HepG2 (cell line): ENCODE measurements around the gene VKORC1. TPM values are rescaled to one million over a fixed set of nuclear protein-coding genes. Genes with fewer than 3 reads are reported as not detected.

Experiments
- AKAP8 ChIP-seq: sonication (generic); formaldehyde crosslinking; IDR thresholded peaks from 2 replicates; pipeline ENCODE4 v1.5.1; 2020; ENCODE audit warnings: mild to moderate bottlenecking, missing genetic modification reagents
- ARNT2 ChIP-seq: sonication (generic); formaldehyde crosslinking; IDR thresholded peaks from 2 replicates; pipeline ENCODE4 v1.8.0; 2022; ENCODE audit warnings: mild to moderate bottlenecking, low read depth, missing genetic modification reagents, moderate library complexity
- ATAD3A ChIP-seq: sonication (generic); formaldehyde crosslinking; IDR thresholded peaks from 2 replicates; pipeline ENCODE4 v1.4.0; 2020; ENCODE audit warnings: missing genetic modification reagents
- BCL6 ChIP-seq: IDR thresholded peaks from 2 replicates; pipeline ENCODE4 v1.6.1; 2016; ENCODE audit warnings: missing genetic modification reagents, missing compliant biosample characterization
- CBX1 ChIP-seq: IDR thresholded peaks from one replicate; pipeline ENCODE4 v1.6.1; 2016; ENCODE audit warnings: antibody characterized with exemption, low read depth
- CBX5 ChIP-seq: sonication (generic); formaldehyde crosslinking; IDR thresholded peaks from 2 replicates; pipeline ENCODE4 v1.4.0; 2020; ENCODE audit warnings: missing genetic modification reagents, borderline replicate concordance
- FOXA3 ChIP-seq: IDR thresholded peaks from 2 replicates; pipeline ENCODE4 v1.6.1; 2016; ENCODE audit warnings: missing genetic modification reagents, missing compliant biosample characterization
- HOMEZ ChIP-seq: IDR thresholded peaks from 2 replicates; pipeline ENCODE4 v1.6.1; 2016; ENCODE audit warnings: low read depth
- HOXA3 ChIP-seq: sonication (generic); formaldehyde crosslinking; IDR thresholded peaks from 2 replicates; pipeline ENCODE4 v1.5.0; 2020; ENCODE audit warnings: missing genetic modification reagents
- HOXA5 ChIP-seq: sonication (generic); formaldehyde crosslinking; IDR thresholded peaks from 2 replicates; pipeline ENCODE4 v1.4.0; 2020; ENCODE audit warnings: missing genetic modification reagents
- IRF2 ChIP-seq: IDR thresholded peaks from 2 replicates; pipeline ENCODE4 v1.6.1; 2018; ENCODE audit warnings: missing genetic modification reagents, missing compliant biosample characterization
- KLF16 ChIP-seq, 2 experiments: sonication (generic) in 1 of 2; formaldehyde crosslinking in 1 of 2; IDR thresholded peaks; 2 replicates each; pipeline versions ENCODE4 v1.6.1 to v1.8.0; 2016 to 2023; ENCODE audit warnings: missing genetic modification reagents in 2 of 2, missing compliant biosample characterization in 1 of 2
- KMT2A ChIP-seq: sonication (generic); formaldehyde crosslinking; IDR thresholded peaks from 2 replicates; pipeline ENCODE4 v1.4.0; 2020; ENCODE audit warnings: missing genetic modification reagents
- MAX ChIP-seq: IDR thresholded peaks from 2 replicates; pipeline ENCODE4 v1.6.1; 2012; ENCODE audit warnings: inconsistent platforms
- MXD3 ChIP-seq: IDR thresholded peaks from 2 replicates; pipeline ENCODE4 v1.6.1; 2016; ENCODE audit warnings: mild to moderate bottlenecking, missing biosample characterization, missing genetic modification reagents
- MXI1 ChIP-seq: IDR thresholded peaks from 3 replicates; pipeline ENCODE4 v1.6.1; 2012; ENCODE audit warnings: low read depth, low read length, inconsistent platforms, borderline replicate concordance
- MYC ChIP-seq: sonication (generic); formaldehyde crosslinking; IDR thresholded peaks from 2 replicates; pipeline ENCODE4 v1.9.0; 2021; ENCODE audit warnings: missing genetic modification reagents, borderline replicate concordance
- NCOA2 ChIP-seq: sonication (generic); formaldehyde crosslinking; IDR thresholded peaks from 2 replicates; pipeline ENCODE4 v1.8.0; 2022; ENCODE audit warnings: inconsistent platforms
- NCOR1 ChIP-seq: fragments of 200-600 bp; sonication (generic); IDR thresholded peaks from 2 replicates; pipeline ENCODE4 v1.7.0; 2017; ENCODE audit warnings: antibody characterized with exemption, low read length, borderline replicate concordance
- NFATC3 ChIP-seq: sonication (generic); formaldehyde crosslinking; IDR thresholded peaks from 2 replicates; pipeline ENCODE4 v1.5.1; 2020; ENCODE audit warnings: mild to moderate bottlenecking, missing genetic modification reagents
- SIN3A ChIP-seq: IDR thresholded peaks from 2 replicates; pipeline ENCODE4 v1.6.1; 2011; ENCODE audit warnings: low read depth, mild to moderate bottlenecking, control low read depth, low read length, borderline replicate concordance
- SP5 ChIP-seq: IDR thresholded peaks from 2 replicates; pipeline ENCODE4 v1.6.1; 2016; ENCODE audit warnings: low read depth, borderline replicate concordance
- TFAP4 ChIP-seq: sonication (generic); IDR thresholded peaks from 2 replicates; pipeline ENCODE4 v1.6.1; 2016; ENCODE audit warnings: low read depth, borderline replicate concordance
- TFDP1 ChIP-seq: IDR thresholded peaks from 2 replicates; pipeline ENCODE4 v1.6.1; 2016; ENCODE audit warnings: missing compliant biosample characterization, missing genetic modification reagents, borderline replicate concordance
- THAP11 ChIP-seq: IDR thresholded peaks from 2 replicates; pipeline ENCODE4 v1.6.1; 2016; ENCODE audit warnings: missing biosample characterization, missing genetic modification reagents
- U2AF2 ChIP-seq: fragments of 200-400 bp; formaldehyde crosslinking; IDR thresholded peaks from 2 replicates; pipeline ENCODE4 v1.6.1; 2017; ENCODE audit warnings: low read depth, mild to moderate bottlenecking, low read length
- ZNF160 ChIP-seq: sonication (generic); formaldehyde crosslinking; IDR thresholded peaks from 2 replicates; pipeline ENCODE4 v1.8.0; 2022; ENCODE audit warnings: mild to moderate bottlenecking, inconsistent platforms, missing genetic modification reagents
- ZNF850 ChIP-seq: sonication (generic); formaldehyde crosslinking; conservative IDR thresholded peaks from 2 replicates; pipeline ENCODE4 v1.9.0; 2021; ENCODE audit warnings: mild to moderate bottlenecking, missing genetic modification reagents
- polyA plus RNA-seq, 8 experiments: library from polyadenylated mRNA; depleted of rRNA in 3 of 8; stranded (reverse) in 7 of 8; unstranded in 1 of 8; fragments of >200 nt; fragmentation: Illumina TruSeq in 4 of 8; extraction: Trizol in 4 of 8; gene quantifications; 2 replicates each; pipeline versions ENCODE4 v1.2.1 to v1.2.3, GENCODE V29; 2011 to 2016; ENCODE audit warnings: low read depth in 4 of 8, missing spikeins in 1 of 8, mixed read lengths in 1 of 8; ENCODE audit not compliant: insufficient read depth in 1 of 8
- total RNA-seq, 5 experiments: library from RNA; depleted of rRNA; stranded (reverse); fragments of >200 nt; fragmentation: Illumina TruSeq; extraction: Trizol; gene quantifications; 2 replicates each; pipeline ENCODE4 v1.2.3, GENCODE V29; 2016; ENCODE audit warnings: low read depth in 1 of 5

Gene VKORC1
- total and polyA plus RNA-seq, 2 of the 13 experiments (the other 11 are each of a cell fraction or from before 2014, with no cell fraction given): 141 to 615 TPM

GRCh38 chr16:31093132-31093703 is 1.4 kb downstream of the VKORC1 start (continued):
- peak; percentile 63 for TF ChIP-seq MAX
- peak; percentile 45; the same call in 1 of the 2 replicates for TF ChIP-seq BCL6 (CRISPR knock-in tag)
- TF ChIP-seq ZNF160 (CRISPR knock-in tag): no peak
- TF ChIP-seq SIN3A: peak; percentile 31; the same call in 1 of the 2 replicates
- peak; percentile 22; the same call in 1 of the 2 replicates for TF ChIP-seq HOXA3 (CRISPR knock-in tag)
- TF ChIP-seq IRF2 (CRISPR knock-in tag): no peak
- peak; percentile 68; the same call in 1 of the 2 replicates for TF ChIP-seq TFAP4
- 0 out of 2 replicates have a peak, but pooled peaks have one; percentile 19 for TF ChIP-seq ZNF850 (CRISPR knock-in tag)
- TF ChIP-seq U2AF2: no peak
- TF ChIP-seq HOMEZ (CRISPR knock-in tag): peak; percentile 62; the same call in 1 of the 2 replicates
- 0 out of 2 replicates have a peak, but pooled peaks have one; percentile 35 for TF ChIP-seq MXD3 (CRISPR knock-in tag)
- peak; percentile 66; the same call in 1 of the 2 replicates for TF ChIP-seq AKAP8
- peak; percentile 28; the same call in 1 of the 2 replicates for TF ChIP-seq CBX5 (CRISPR knock-in tag)
- TF ChIP-seq NCOA2 (CRISPR knock-in tag): 0 out of 2 replicates have a peak, but pooled peaks have one; percentile 38
- peak in 1 of 2 experiments; percentile 40; a peak in 2 of 4 replicates for TF ChIP-seq KLF16 (CRISPR knock-in tag; IDR thresholded peaks at IDR 0.05)
- no peak for TF ChIP-seq ATAD3A
- TF ChIP-seq SP5 (CRISPR knock-in tag): peak; percentile 52; the same call in 1 of the 2 replicates
- peak; percentile 64 for TF ChIP-seq MYC
- TF ChIP-seq CBX1: peak; percentile 35
- TF ChIP-seq HOXA5 (CRISPR knock-in tag): peak; percentile 21; the same call in 1 of the 2 replicates
- TF ChIP-seq MXI1: 0 out of 3 replicates have a peak, but pooled peaks have one; percentile 16
- TF ChIP-seq ARNT2 (CRISPR knock-in tag): peak; percentile 32; the same call in 1 of the 2 replicates
- 0 out of 2 replicates have a peak, but pooled peaks have one; percentile 34 for TF ChIP-seq TFDP1
- TF ChIP-seq THAP11 (CRISPR knock-in tag): peak; percentile 69; the same call in 1 of the 2 replicates
- peak; percentile 37; the same call in 1 of the 2 replicates for TF ChIP-seq KMT2A (CRISPR knock-in tag)
- TF ChIP-seq NFATC3: no peak
- 0 out of 2 replicates have a peak, but pooled peaks have one; percentile 19 for TF ChIP-seq NCOR1
- peak; percentile 25; the same call in 1 of the 2 replicates for TF ChIP-seq FOXA3
